Stomach (tissue), 4 donors: ENCODE data around the gene STK24.

ENCODE experiments used
- EP300 ChIP-seq: sonication (generic); formaldehyde crosslinking; IDR thresholded peaks from one replicate; pipeline ENCODE4 v1.6.1; 2017; ENCODE audit warnings: antibody characterized with exemption
- POLR2A ChIP-seq, 4 donors: fragments of 450-650 bp; IDR thresholded peaks; one replicate each; pipeline ENCODE4 v1.6.1; 2016; ENCODE audit warnings: antibody characterized with exemption in 4 of 4, control low read depth in 2 of 4, mild to moderate bottlenecking in 1 of 4, moderate library complexity in 1 of 4
- POLR2AphosphoS5 ChIP-seq, 3 donors: sonication (generic); formaldehyde crosslinking; IDR thresholded peaks; one replicate each; pipeline ENCODE4 v1.6.1; 2016; ENCODE audit warnings: antibody characterized with exemption in 3 of 3
- TF ChIP-seq, protein P1 (sequence below), 7 experiments: fragments of 450-650 bp in 4 of 7; fragments of 200-600 bp in 3 of 7; sonication (generic) in 3 of 7; IDR thresholded peaks; one replicate each; pipeline ENCODE4 v1.5.1; 2016 to 2019; ENCODE audit warnings: antibody characterized with exemption in 7 of 7, control low read depth in 2 of 7, mild to moderate bottlenecking in 1 of 7

DNA sequence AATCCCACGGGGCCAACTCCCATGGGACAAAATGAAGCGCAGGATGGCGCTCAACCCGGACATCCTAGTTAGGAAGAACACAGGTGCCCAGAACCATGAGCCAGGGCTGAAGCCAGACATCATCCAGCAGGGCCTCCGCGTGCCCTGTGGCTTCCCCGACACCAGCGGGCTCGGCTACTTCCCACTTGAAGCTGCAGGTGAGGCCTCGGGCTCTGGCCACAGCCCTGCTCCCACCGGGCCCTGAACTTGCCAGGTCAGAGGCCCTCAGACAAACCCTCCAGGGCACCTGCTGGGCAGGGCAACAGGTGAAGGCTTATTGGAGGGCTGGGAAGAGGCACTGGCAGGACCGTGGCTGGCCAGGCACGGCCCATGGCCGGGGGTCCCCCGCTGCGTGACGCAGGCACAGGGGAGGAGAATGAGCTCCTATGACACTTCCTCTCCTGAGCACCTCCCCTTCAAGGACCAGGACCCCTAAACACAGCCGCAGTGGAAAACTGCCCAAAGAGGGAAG, 117.7 kb downstream of the STK24 start:
- TF ChIP-seq POLR2A (IDR thresholded peaks at IDR 0.05) (no peak), EP300 (no peak), POLR2AphosphoS5 (IDR thresholded peaks at IDR 0.05) (no peak)
- TF ChIP-seq, protein P1, sequence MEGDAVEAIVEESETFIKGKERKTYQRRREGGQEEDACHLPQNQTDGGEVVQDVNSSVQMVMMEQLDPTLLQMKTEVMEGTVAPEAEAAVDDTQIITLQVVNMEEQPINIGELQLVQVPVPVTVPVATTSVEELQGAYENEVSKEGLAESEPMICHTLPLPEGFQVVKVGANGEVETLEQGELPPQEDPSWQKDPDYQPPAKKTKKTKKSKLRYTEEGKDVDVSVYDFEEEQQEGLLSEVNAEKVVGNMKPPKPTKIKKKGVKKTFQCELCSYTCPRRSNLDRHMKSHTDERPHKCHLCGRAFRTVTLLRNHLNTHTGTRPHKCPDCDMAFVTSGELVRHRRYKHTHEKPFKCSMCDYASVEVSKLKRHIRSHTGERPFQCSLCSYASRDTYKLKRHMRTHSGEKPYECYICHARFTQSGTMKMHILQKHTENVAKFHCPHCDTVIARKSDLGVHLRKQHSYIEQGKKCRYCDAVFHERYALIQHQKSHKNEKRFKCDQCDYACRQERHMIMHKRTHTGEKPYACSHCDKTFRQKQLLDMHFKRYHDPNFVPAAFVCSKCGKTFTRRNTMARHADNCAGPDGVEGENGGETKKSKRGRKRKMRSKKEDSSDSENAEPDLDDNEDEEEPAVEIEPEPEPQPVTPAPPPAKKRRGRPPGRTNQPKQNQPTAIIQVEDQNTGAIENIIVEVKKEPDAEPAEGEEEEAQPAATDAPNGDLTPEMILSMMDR (IDR thresholded peaks at IDR 0.05): no peak
